IMR-90 (cell line): Measurements from ENCODE around the gene YTHDF2. TPM values are rescaled to one million over a fixed set of nuclear protein-coding genes. Genes with fewer than 3 reads are reported as not detected.

ENCODE experiments used
- ATAC-seq: fragments of 200-7000 bp; cut with Tn5 transposase; 2 replicates; pipeline ENCODE4 v1.9.1; 2020; ENCODE audit warnings: low read depth, mild to moderate bottlenecking, moderate library complexity
- BruUV-seq: library from RNA; stranded (reverse); fragments of 400-500 nt; replicated peaks from 2 replicates; lab custom pipeline; 2021; lab: Mats Ljungman, UMichigan
- CTCF ChIA-PET: fragments of 300-600 bp; formaldehyde crosslinking; extraction: SDS; loops from one replicate; lab custom pipeline; 2021; ENCODE audit warnings: antibody characterized with exemption; lab: Yijun Ruan, JAX
- POLR2A ChIA-PET: fragments of 300-600 bp; sonication (Branson Sonifier 250); formaldehyde crosslinking; loops from one replicate; lab custom pipeline; 2022; ENCODE audit warnings: antibody characterized with exemption; ENCODE audit not compliant: unreplicated experiment; lab: Charles Lee
- DNase-seq: peaks from one replicate; pipeline ENCODE4 v3.0.0; 2013
- H2AFZ ChIP-seq: replicated peaks from 2 replicates; pipeline ENCODE3; 2013; ENCODE audit warnings: low read length, mild to moderate bottlenecking; ENCODE audit not compliant: poor library complexity
- H2AK5ac ChIP-seq: 2 replicates; pipeline ENCODE4 v1.6.1; 2013; ENCODE audit warnings: low read depth, low read length, inconsistent platforms
- H2AK9ac ChIP-seq: replicated peaks from 2 replicates; pipeline ENCODE3; 2013; ENCODE audit warnings: mild to moderate bottlenecking, low read depth, low read length, moderate library complexity; ENCODE audit not compliant: poor library complexity
- H2BK120ac ChIP-seq: 2 replicates; pipeline ENCODE4 v1.6.1; 2013; ENCODE audit warnings: low read depth, low read length, inconsistent platforms
- H2BK15ac ChIP-seq: 3 replicates; pipeline ENCODE4 v1.6.1; 2013; ENCODE audit warnings: low read depth, low read length, inconsistent platforms
- H2BK20ac ChIP-seq: 2 replicates; pipeline ENCODE4 v1.6.1; 2013; ENCODE audit warnings: low read depth, mild to moderate bottlenecking, inconsistent platforms, low read length, moderate library complexity
- H2BK5ac ChIP-seq: 2 replicates; pipeline ENCODE4 v1.6.1; 2013; ENCODE audit warnings: mild to moderate bottlenecking, low read depth, low read length, inconsistent platforms; ENCODE audit not compliant: poor library complexity, severe bottlenecking
- H3K14ac ChIP-seq: replicated peaks from 2 replicates; pipeline ENCODE4 v1.6.1; 2013; ENCODE audit warnings: low read depth, low read length, inconsistent platforms
- H3K18ac ChIP-seq: 2 replicates; pipeline ENCODE4 v1.6.1; 2013; ENCODE audit warnings: low read depth, low read length, control low read depth
- H3K23ac ChIP-seq: 2 replicates; pipeline ENCODE4 v1.6.1; 2013; ENCODE audit warnings: low read depth, low read length, inconsistent platforms
- H3K27ac ChIP-seq: 2 replicates; pipeline ENCODE4 v1.5.1; 2013; ENCODE audit warnings: mild to moderate bottlenecking, control low read depth, low read length; ENCODE audit not compliant: insufficient read depth
- H3K27me3 ChIP-seq: 2 replicates; pipeline ENCODE4 v1.6.1; 2013; ENCODE audit warnings: low read length; ENCODE audit not compliant: control insufficient read depth, insufficient read depth
- H3K36me3 ChIP-seq: 2 replicates; pipeline ENCODE4 v1.6.1; 2013; ENCODE audit warnings: low read length, mixed read lengths; ENCODE audit not compliant: control insufficient read depth, insufficient read depth
- H3K4ac ChIP-seq: 2 replicates; pipeline ENCODE4 v1.6.1; 2013; ENCODE audit warnings: low read depth, low read length, inconsistent platforms
- H3K4me1 ChIP-seq: 2 replicates; pipeline ENCODE4 v1.6.1; 2013; ENCODE audit warnings: low read length, mixed read lengths; ENCODE audit not compliant: control insufficient read depth, insufficient read depth
- H3K4me2 ChIP-seq: 2 replicates; pipeline ENCODE4 v1.6.1; 2013; ENCODE audit warnings: low read depth, mild to moderate bottlenecking, control low read depth, low read length, moderate library complexity
- H3K4me3 ChIP-seq: 2 replicates; pipeline ENCODE4 v1.5.1; 2013; ENCODE audit warnings: low read depth, mild to moderate bottlenecking, control low read depth, low read length, moderate library complexity; ENCODE audit not compliant: insufficient read depth
- H3K56ac ChIP-seq: 2 replicates; pipeline ENCODE4 v1.6.1; 2013; ENCODE audit warnings: low read length, inconsistent platforms; ENCODE audit not compliant: insufficient read depth; ENCODE audit errors: extremely low read depth
- H3K79me1 ChIP-seq, 2 experiments: 2 replicates each; pipeline ENCODE4 v1.6.1; 2013; ENCODE audit warnings: low read length in 2 of 2, inconsistent platforms in 1 of 2, low read depth in 1 of 2
- H3K9ac ChIP-seq: 2 replicates; pipeline ENCODE4 v1.6.1; 2013; ENCODE audit warnings: low read depth, low read length, control low read depth
- H3K9me1 ChIP-seq: 2 replicates; pipeline ENCODE4 v1.6.1; 2013; ENCODE audit warnings: low read length, inconsistent platforms; ENCODE audit not compliant: insufficient read depth
- H3K9me3 ChIP-seq: 2 replicates; pipeline ENCODE4 v1.6.1; 2013; ENCODE audit warnings: low read length; ENCODE audit not compliant: control insufficient read depth, insufficient read depth
- H4K20me1 ChIP-seq: 2 replicates; pipeline ENCODE4 v1.6.1; 2013; ENCODE audit warnings: low read length, inconsistent platforms; ENCODE audit not compliant: insufficient read depth
- H4K5ac ChIP-seq: 2 replicates; pipeline ENCODE4 v1.6.1; 2013; ENCODE audit warnings: mild to moderate bottlenecking, low read depth, low read length, control low read depth
- H4K8ac ChIP-seq, 2 experiments: 2 replicates each; pipeline ENCODE4 v1.6.1; 2013; ENCODE audit warnings: low read depth in 2 of 2, low read length in 2 of 2, control low read depth in 1 of 2, inconsistent platforms in 1 of 2
- H4K91ac ChIP-seq: 2 replicates; pipeline ENCODE4 v1.6.1; 2013; ENCODE audit warnings: low read depth, low read length, inconsistent platforms; ENCODE audit not compliant: insufficient read depth
- BHLHE40 ChIP-seq: fragments of 150-350 bp; IDR thresholded peaks from 2 replicates; pipeline ENCODE4 v1.6.1; 2016; ENCODE audit warnings: mild to moderate bottlenecking, low read depth, low read length
- CEBPB ChIP-seq: IDR thresholded peaks from 2 replicates; pipeline ENCODE4 v1.6.1; 2012; ENCODE audit warnings: low read depth, low read length, improper control_type of control experiment
- CHD1 ChIP-seq: IDR thresholded peaks from 2 replicates; pipeline ENCODE4 v1.6.1; 2012; ENCODE audit warnings: low read depth, low read length, improper control_type of control experiment
- CTCF ChIP-seq: conservative IDR thresholded peaks from 2 replicates; pipeline ENCODE4 v1.5.1; 2012; ENCODE audit warnings: mild to moderate bottlenecking, low read depth, low read length, improper control_type of control experiment
- ELK1 ChIP-seq: fragments of 150-350 bp; IDR thresholded peaks from 2 replicates; pipeline ENCODE4 v1.6.1; 2016; ENCODE audit warnings: low read depth, mild to moderate bottlenecking, low read length, moderate library complexity, borderline replicate concordance
- FOS ChIP-seq: fragments of 150-350 bp; IDR thresholded peaks from 2 replicates; pipeline ENCODE4 v1.6.1; 2016; ENCODE audit warnings: low read depth, low read length
- MAFK ChIP-seq: IDR thresholded peaks from 2 replicates; pipeline ENCODE4 v1.6.1; 2012; ENCODE audit warnings: low read depth, low read length, improper control_type of control experiment
- MAZ ChIP-seq: IDR thresholded peaks from 2 replicates; pipeline ENCODE4 v1.6.1; 2012; ENCODE audit warnings: low read depth, mild to moderate bottlenecking, low read length, improper control_type of control experiment, moderate library complexity, borderline replicate concordance
- MXI1 ChIP-seq: IDR thresholded peaks from 2 replicates; pipeline ENCODE4 v1.6.1; 2012; ENCODE audit warnings: low read depth, mild to moderate bottlenecking, low read length, moderate library complexity, borderline replicate concordance
- NFE2L2 ChIP-seq: fragments of 150-350 bp; IDR thresholded peaks from 2 replicates; pipeline ENCODE4 v1.6.1; 2016; ENCODE audit warnings: low read depth, mild to moderate bottlenecking, low read length
- POLR2A ChIP-seq: IDR thresholded peaks from 2 replicates; pipeline ENCODE4 v1.6.1; 2012; ENCODE audit warnings: mild to moderate bottlenecking, low read depth, low read length
- RAD21 ChIP-seq: IDR thresholded peaks from 2 replicates; pipeline ENCODE4 v1.6.1; 2012; ENCODE audit warnings: low read length, improper control_type of control experiment
- RCOR1 ChIP-seq: IDR thresholded peaks from 2 replicates; pipeline ENCODE4 v1.6.1; 2012; ENCODE audit warnings: mild to moderate bottlenecking, low read length, improper control_type of control experiment; ENCODE audit not compliant: insufficient replicate concordance
- RFX5 ChIP-seq: IDR thresholded peaks from 2 replicates; pipeline ENCODE4 v1.8.0; 2012; ENCODE audit warnings: low read depth, mild to moderate bottlenecking, low read length, moderate library complexity
- SMC3 ChIP-seq: fragments of 150-350 bp; IDR thresholded peaks from 2 replicates; pipeline ENCODE4 v1.6.1; 2016; ENCODE audit warnings: low read depth, mild to moderate bottlenecking, antibody characterized with exemption, low read length, moderate library complexity
- WGBS, 2 experiments: methylation state at CpG; one replicate each; pipeline versions ENCODE4 v1.1.5 to v1.1.7; 2013; ENCODE audit warnings: missing lambda C conversion rate in 2 of 2; ENCODE audit not compliant: insufficient read length in 1 of 2; ENCODE audit errors: extremely low coverage in 2 of 2; 5-methylcytosine and 5-hydroxymethylcytosine counted together
- dilution Hi-C: fragments of 300-500 bp; cut with HindIII; formaldehyde crosslinking; loops from one replicate; pipeline ENCODE4 v1.14.3; 2018; ENCODE audit warnings: low sequenced_read_pairs; ENCODE audit not compliant: unreplicated experiment
- in situ Hi-C: fragments of 300-500 bp; cut with MboI; formaldehyde crosslinking; loops from 3 replicates; pipeline ENCODE4 v1.14.3; 2019; ENCODE audit warnings: low sequenced_read_pairs, inconsistent platforms, mixed read lengths
- intact Hi-C: fragments of 100-400 bp; cut with micrococcal nuclease; formaldehyde crosslinking; loops from 2 replicates; pipeline ENCODE4 v1.10.0; 2022
- polyA plus RNA-seq, 3 experiments: library from polyadenylated mRNA; depleted of rRNA; stranded (reverse); fragments of >200 nt; gene quantifications; 2 replicates each; pipeline ENCODE4 v1.2.3, GENCODE V29; 2012; ENCODE audit warnings: low replicate concordance in 1 of 3
- total RNA-seq: library from RNA; depleted of rRNA; stranded (reverse); fragments of >200 nt; gene quantifications from 2 replicates; pipeline ENCODE4 v1.2.3, GENCODE V29; 2012
- TF ChIP-seq, protein P1 (sequence below): fragments of 150-350 bp; IDR thresholded peaks from 2 replicates; pipeline ENCODE4 v1.6.1; 2017; ENCODE audit warnings: mild to moderate bottlenecking, antibody characterized with exemption, low read length, low read depth

The YTHDF2 gene
- total and polyA plus RNA-seq, 2 of the 4 experiments (the other 2 are of a cell fraction), result 50.0 to 94.3 TPM

DNA sequence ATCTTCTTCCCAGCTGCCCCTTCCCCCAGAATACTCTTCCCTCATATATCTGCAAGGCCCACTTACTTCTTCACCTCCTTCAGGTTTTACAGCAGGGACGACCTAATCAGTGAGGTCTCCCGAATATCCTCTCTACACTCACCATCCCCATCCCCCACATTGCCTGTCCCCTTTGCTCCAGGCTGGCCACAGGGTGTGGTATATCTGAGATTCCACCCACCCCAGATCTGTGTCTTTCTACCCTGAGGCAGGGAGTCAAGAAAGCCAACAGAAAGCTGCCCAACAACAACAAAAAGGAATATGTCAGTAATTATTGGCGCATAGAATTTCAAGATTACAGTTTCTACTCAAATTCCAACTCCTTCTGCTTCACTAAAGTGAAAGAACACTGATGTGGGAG is 45.3 kb downstream of the YTHDF2 start:
- Histone ChIP-seq H3K27me3 (no peaks in the 10 kb centered on the region), H3K23ac (no peak overlapping the region), H3K27ac (no peak overlapping the region), H4K20me1 (no peaks in the 10 kb centered on the region), H3K36me3 (no peaks in the 10 kb centered on the region), H2BK5ac (no peak overlapping the region), H3K4ac (no peak overlapping the region), H2AK5ac (no peak overlapping the region), H3K56ac (no peak overlapping the region), H2AFZ (peak overlapping the region; percentile 32), H2AK9ac (no peak overlapping the region), H4K91ac (no peak overlapping the region), H3K4me3 (no peak overlapping the region), H3K9ac (no peak overlapping the region), H3K9me1 (no peaks in the 10 kb centered on the region), H2BK120ac (no peak overlapping the region), H4K5ac (no peak overlapping the region), H3K14ac (no peak overlapping the region), H3K18ac (no peak overlapping the region), H3K79me1 (no peaks in the 10 kb centered on the region), H2BK15ac (no peak overlapping the region), H2BK20ac (no peak overlapping the region), H4K8ac (no peak overlapping the region), H3K4me2 (no peak overlapping the region), H3K4me1 (no peaks in the 10 kb centered on the region), H3K9me3 (no peaks in the 10 kb centered on the region)
- dilution Hi-C loops (no loop called here), in situ Hi-C loops (loop anchor here (5.0 to 10.0 kb wide), 3 partner anchors 85 to 423 kb away; no protein-coding TSS in a partner anchor), intact Hi-C loops (no loop called here)
- BruUV-seq, result no TSS peak
- ChIA-PET CTCF (interaction anchor here (0.6 to 7.7 kb wide), 3 partner anchors 94 to 262 kb away, joined by 3 to 68 read pairs (median 3); no protein-coding TSS in a partner anchor), POLR2A (no interaction called here)
- 42% methylated on average over 2 of the region's 3 CpGs; no CpG with 5 or more reads in 1 of the 2 experiments for WGBS, 2 experiments
- DNase-seq, result no peak
- ATAC-seq, result no peak
- TF ChIP-seq SMC3, result no peak
- TF ChIP-seq RCOR1, result no peak
- no peak for TF ChIP-seq POLR2A
- no peak for TF ChIP-seq FOS
- no peak for TF ChIP-seq CHD1
- TF ChIP-seq, protein P1, sequence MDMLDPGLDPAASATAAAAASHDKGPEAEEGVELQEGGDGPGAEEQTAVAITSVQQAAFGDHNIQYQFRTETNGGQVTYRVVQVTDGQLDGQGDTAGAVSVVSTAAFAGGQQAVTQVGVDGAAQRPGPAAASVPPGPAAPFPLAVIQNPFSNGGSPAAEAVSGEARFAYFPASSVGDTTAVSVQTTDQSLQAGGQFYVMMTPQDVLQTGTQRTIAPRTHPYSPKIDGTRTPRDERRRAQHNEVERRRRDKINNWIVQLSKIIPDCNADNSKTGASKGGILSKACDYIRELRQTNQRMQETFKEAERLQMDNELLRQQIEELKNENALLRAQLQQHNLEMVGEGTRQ, result no peak
- no peak for TF ChIP-seq MXI1
- no peak for TF ChIP-seq BHLHE40
- TF ChIP-seq RAD21, result no peak
- no peak for TF ChIP-seq CTCF
- no peak for TF ChIP-seq MAZ
- TF ChIP-seq MAFK, result no peak
- TF ChIP-seq ELK1, result no peak
- TF ChIP-seq NFE2L2, result no peak
- TF ChIP-seq RFX5, result no peak
- no peak for TF ChIP-seq CEBPB
